Activated CD4-positive, alpha-beta T cell treated with anti-CD3 and anti-CD28 coated beads, Interleukin-2, amount 10 ng/mL, durations not matched to agents 7 days and 5 days (primary cell): ENCODE results near the gene GATD1. TPM values are rescaled to one million over a fixed set of nuclear protein-coding genes. Genes with fewer than 3 reads are reported as not detected.

ENCODE experiments used
- CTCF ChIA-PET: fragments of 350-600 bp; sonication (Branson Sonifier 250); formaldehyde crosslinking; loops from one replicate; lab custom pipeline; 2021; ENCODE audit warnings: antibody characterized with exemption; lab: Charles Lee
- POLR2A ChIA-PET: fragments of 350-600 bp; sonication (Branson Sonifier 250); formaldehyde crosslinking; loops from one replicate; lab custom pipeline; 2021; ENCODE audit warnings: antibody characterized with exemption; lab: Charles Lee
- DNase-seq: peaks from one replicate; pipeline ENCODE4 v3.0.0-alpha.2; 2020
- H3K27ac Mint-ChIP-seq: one replicate; pipeline ENCODE4 v1.8.0; 2021; ENCODE audit warnings: mild to moderate bottlenecking, moderate library complexity, mixed read lengths
- H3K27me3 Mint-ChIP-seq: one replicate; pipeline ENCODE4 v1.8.0; 2021; ENCODE audit warnings: mixed read lengths
- H3K36me3 Mint-ChIP-seq: one replicate; pipeline ENCODE4 v1.8.0; 2021; ENCODE audit warnings: low read depth, mixed read lengths
- H3K4me1 Mint-ChIP-seq: one replicate; pipeline ENCODE4 v1.8.0; 2021; ENCODE audit warnings: mixed read lengths
- H3K4me3 Mint-ChIP-seq: one replicate; pipeline ENCODE4 v1.8.0; 2021; ENCODE audit warnings: mild to moderate bottlenecking, moderate library complexity, mixed read lengths
- H3K9me3 Mint-ChIP-seq: one replicate; pipeline ENCODE4 v1.8.0; 2021; ENCODE audit warnings: mixed read lengths
- total RNA-seq, 2 experiments: library from RNA; stranded (reverse); gene quantifications; one replicate each; pipeline ENCODE4 v1.2.3, GENCODE V29; 2021

Gene GATD1
- total RNA-seq, 2 experiments from 2014 or later = 58.2 to 62.1 TPM

DNA sequence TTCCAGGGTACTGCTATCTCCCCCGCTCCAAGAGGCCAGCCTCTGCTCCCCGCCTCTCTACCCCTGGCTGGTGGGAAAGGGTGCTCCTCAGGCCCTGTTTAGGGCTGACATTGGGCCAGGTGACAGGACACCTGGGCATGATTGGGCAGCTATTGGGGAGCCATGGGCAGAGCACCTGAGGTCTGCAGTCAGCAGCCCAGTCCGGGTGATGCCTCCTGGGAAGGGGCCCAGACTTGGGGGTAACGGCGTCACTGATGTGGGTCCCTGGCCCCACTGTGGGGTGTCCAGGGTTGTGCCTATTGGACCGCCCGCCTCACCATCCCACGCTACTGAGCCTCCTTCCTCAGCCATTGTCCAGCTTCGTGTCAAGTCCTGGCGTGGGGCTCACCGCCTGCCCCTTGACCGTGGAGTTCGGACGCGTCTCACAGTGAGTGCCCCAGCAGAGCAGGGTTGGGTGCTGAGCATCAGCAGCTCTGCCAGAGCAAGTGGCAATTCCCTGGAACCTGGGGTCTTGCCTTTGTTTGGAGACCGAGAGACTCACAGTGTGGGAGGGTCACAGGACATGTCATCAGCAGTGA is 2.8 kb upstream of the GATD1 start:
- ChIA-PET POLR2A (no interaction called here), CTCF (no interaction called here)
- Mint-ChIP-seq H3K9me3 (no peaks in the 10 kb centered on the region), H3K36me3 (peaks cover 10% of the 10 kb centered on the region), H3K4me1 (peaks cover 26% of the 10 kb centered on the region), H3K27me3 (no peaks in the 10 kb centered on the region), H3K27ac (no peak overlapping the region), H3K4me3 (peak overlapping the region; percentile 13)
- DNase-seq = no peak

- DNase-seq = no peak
- Mint-ChIP-seq H3K9me3 (no peaks in the 10 kb centered on the region), H3K36me3 (peaks cover 10% of the 10 kb centered on the region), H3K27me3 (no peaks in the 10 kb centered on the region), H3K27ac (peak overlapping the region; percentile 46), H3K4me3 (peak overlapping the region; percentile 30), H3K4me1 (peaks cover 31% of the 10 kb centered on the region)
- POLR2A ChIA-PET = no interaction called here
- CTCF ChIA-PET = interaction anchor here (0.7 to 1.1 kb wide), 2 partner anchors 52 to 260 kb away, joined by 3 to 5 read pairs; no protein-coding TSS in a partner anchor
Measured at GRCh38 chr11:778976-779954, 2.0 kb upstream of the GATD1 start.

DNA sequence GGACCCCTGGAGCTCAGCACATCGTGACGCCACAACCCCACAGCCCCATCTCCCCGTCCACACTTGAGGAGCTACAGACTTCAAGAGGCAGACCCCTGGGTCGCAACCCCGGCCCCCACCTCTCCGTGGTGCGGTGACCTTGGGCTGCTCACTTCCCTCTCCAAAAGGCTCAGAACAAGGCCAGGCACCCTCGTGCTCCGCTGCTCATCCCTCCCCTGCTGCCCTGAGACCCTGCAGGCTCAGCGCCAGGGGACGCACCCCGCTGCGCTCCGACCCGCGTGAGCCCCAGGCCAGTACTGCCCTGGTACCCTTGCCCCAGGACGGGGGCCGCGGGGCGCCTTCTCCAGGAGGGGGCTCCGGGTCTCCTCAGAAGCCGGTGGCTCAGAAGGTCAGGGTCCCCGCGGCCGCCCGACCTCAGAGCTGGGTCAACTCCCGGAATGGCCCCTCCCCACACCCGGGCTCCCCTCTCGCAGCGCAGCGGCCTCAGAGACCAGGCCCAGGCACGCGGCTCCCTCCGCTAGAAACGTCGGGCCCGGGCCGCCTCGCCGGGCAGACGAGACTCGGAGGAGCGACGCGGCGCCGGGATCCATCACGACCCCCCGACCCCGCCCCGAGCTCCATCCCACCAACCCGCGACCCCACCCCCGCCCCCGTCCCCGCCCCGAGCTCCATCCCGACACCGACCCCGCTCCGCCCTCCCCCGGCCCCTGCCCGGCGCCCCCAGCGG is 563 bp downstream of the GATD1 start:
- H3K36me3 Mint-ChIP-seq = peaks cover 4% of the 10 kb centered on the region
- H3K4me1 Mint-ChIP-seq = peaks cover 25% of the 10 kb centered on the region
- H3K27me3 Mint-ChIP-seq = no peaks in the 10 kb centered on the region
- H3K4me3 Mint-ChIP-seq = peak overlapping the region; percentile 80
- DNase-seq = peak; percentile 33
- CTCF ChIA-PET = interaction anchor here (0.9 to 1.9 kb wide), 2 partner anchors 24 to 258 kb away, joined by 3 to 6 read pairs; no protein-coding TSS in a partner anchor
- H3K9me3 Mint-ChIP-seq = no peaks in the 10 kb centered on the region
- POLR2A ChIA-PET = interaction anchor here (1.3 kb wide), 1 partner anchor 14 kb away, joined by 4 read pairs; no protein-coding TSS in a partner anchor
- peak overlapping the region; percentile 87 for H3K27ac Mint-ChIP-seq

DNA sequence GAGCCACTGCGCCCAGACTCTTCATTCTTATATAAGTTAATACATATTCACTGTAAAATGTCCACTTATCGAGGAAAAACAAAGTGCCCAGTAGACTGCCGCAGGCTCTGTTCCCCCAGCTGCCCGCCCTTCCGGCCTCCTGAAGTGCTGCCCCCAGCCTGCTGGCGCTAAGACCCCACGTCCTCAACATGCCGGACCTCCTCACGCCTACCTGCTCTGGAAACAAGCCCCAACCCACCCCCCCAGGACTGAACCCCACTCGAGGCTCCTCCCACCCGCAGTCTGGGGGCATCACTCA is 1.1 kb downstream of the GATD1 start:
- Mint-ChIP-seq H3K27me3 (no peaks in the 10 kb centered on the region), H3K36me3 (peaks cover 4% of the 10 kb centered on the region), H3K27ac (peak overlapping the region; percentile 87), H3K9me3 (no peaks in the 10 kb centered on the region), H3K4me3 (peak overlapping the region; percentile 80), H3K4me1 (peaks cover 25% of the 10 kb centered on the region)
- DNase-seq = no peak
- ChIA-PET CTCF (interaction anchor here (1.9 kb wide), 1 partner anchor 257 kb away, joined by 6 read pairs; no protein-coding TSS in a partner anchor), POLR2A (no interaction called here)

- Mint-ChIP-seq H3K4me3 (peak overlapping the region; percentile 54), H3K4me1 (peaks cover 24% of the 10 kb centered on the region), H3K27me3 (no peaks in the 10 kb centered on the region), H3K36me3 (peaks cover 2% of the 10 kb centered on the region), H3K9me3 (no peaks in the 10 kb centered on the region), H3K27ac (peak overlapping the region; percentile 51)
- CTCF ChIA-PET = interaction anchor here (1.9 kb wide), 1 partner anchor 256 kb away, joined by 6 read pairs; no protein-coding TSS in a partner anchor
- no peak for DNase-seq
- POLR2A ChIA-PET = no interaction called here
Measured at GRCh38 chr11:774873-775592, 2.3 kb downstream of the GATD1 start.

GRCh38 chr11:773830-774229 is 3.5 kb downstream of the GATD1 start:
- H3K9me3 Mint-ChIP-seq = no peaks in the 10 kb centered on the region
- peaks cover 17% of the 10 kb centered on the region for H3K4me1 Mint-ChIP-seq
- peak overlapping the region; percentile 25 for H3K27ac Mint-ChIP-seq
- no peak overlapping the region for H3K4me3 Mint-ChIP-seq
- ChIA-PET CTCF (interaction anchor here (0.7 kb wide), 1 partner anchor 17 kb away, joined by 3 read pairs; no protein-coding TSS in a partner anchor), POLR2A (no interaction called here)
- no peak for DNase-seq
- H3K36me3 Mint-ChIP-seq = peaks cover 2% of the 10 kb centered on the region
- no peaks in the 10 kb centered on the region for H3K27me3 Mint-ChIP-seq

- POLR2A ChIA-PET = no interaction called here
Measured at GRCh38 chr11:773425-773824, 3.9 kb downstream of the GATD1 start.

GRCh38 chr11:772429-773390 is 4.6 kb downstream of the GATD1 start:
- ChIA-PET POLR2A (no interaction called here), CTCF (no interaction called here)
- Mint-ChIP-seq H3K9me3 (no peaks in the 10 kb centered on the region), H3K36me3 (peaks cover 2% of the 10 kb centered on the region), H3K4me3 (no peak overlapping the region), H3K27ac (no peak overlapping the region), H3K27me3 (no peaks in the 10 kb centered on the region), H3K4me1 (peaks cover 16% of the 10 kb centered on the region)
- no peak for DNase-seq

More at GRCh38 chr11:773425-773824, 3.9 kb downstream of the GATD1 start:
- Mint-ChIP-seq H3K9me3 (no peaks in the 10 kb centered on the region), H3K36me3 (peaks cover 2% of the 10 kb centered on the region), H3K4me1 (peaks cover 16% of the 10 kb centered on the region), H3K27ac (no peak overlapping the region), H3K27me3 (no peaks in the 10 kb centered on the region), H3K4me3 (no peak overlapping the region)
- CTCF ChIA-PET = interaction anchor here (0.7 kb wide), 1 partner anchor 16 kb away, joined by 3 read pairs; no protein-coding TSS in a partner anchor
- no peak for DNase-seq

- H3K9me3 Mint-ChIP-seq = no peaks in the 10 kb centered on the region
- peaks cover 2% of the 10 kb centered on the region for H3K36me3 Mint-ChIP-seq
- peaks cover 16% of the 10 kb centered on the region for H3K4me1 Mint-ChIP-seq
- POLR2A ChIA-PET = no interaction called here
- CTCF ChIA-PET = interaction anchor here (1.4 kb wide), 1 partner anchor 25 kb away, joined by 3 read pairs; no protein-coding TSS in a partner anchor
- no peak overlapping the region for H3K4me3 Mint-ChIP-seq
- DNase-seq = no peak
- H3K27ac Mint-ChIP-seq = no peak overlapping the region
- no peaks in the 10 kb centered on the region for H3K27me3 Mint-ChIP-seq
Measured at GRCh38 chr11:771617-772204, 5.6 kb downstream of the GATD1 start.

DNA sequence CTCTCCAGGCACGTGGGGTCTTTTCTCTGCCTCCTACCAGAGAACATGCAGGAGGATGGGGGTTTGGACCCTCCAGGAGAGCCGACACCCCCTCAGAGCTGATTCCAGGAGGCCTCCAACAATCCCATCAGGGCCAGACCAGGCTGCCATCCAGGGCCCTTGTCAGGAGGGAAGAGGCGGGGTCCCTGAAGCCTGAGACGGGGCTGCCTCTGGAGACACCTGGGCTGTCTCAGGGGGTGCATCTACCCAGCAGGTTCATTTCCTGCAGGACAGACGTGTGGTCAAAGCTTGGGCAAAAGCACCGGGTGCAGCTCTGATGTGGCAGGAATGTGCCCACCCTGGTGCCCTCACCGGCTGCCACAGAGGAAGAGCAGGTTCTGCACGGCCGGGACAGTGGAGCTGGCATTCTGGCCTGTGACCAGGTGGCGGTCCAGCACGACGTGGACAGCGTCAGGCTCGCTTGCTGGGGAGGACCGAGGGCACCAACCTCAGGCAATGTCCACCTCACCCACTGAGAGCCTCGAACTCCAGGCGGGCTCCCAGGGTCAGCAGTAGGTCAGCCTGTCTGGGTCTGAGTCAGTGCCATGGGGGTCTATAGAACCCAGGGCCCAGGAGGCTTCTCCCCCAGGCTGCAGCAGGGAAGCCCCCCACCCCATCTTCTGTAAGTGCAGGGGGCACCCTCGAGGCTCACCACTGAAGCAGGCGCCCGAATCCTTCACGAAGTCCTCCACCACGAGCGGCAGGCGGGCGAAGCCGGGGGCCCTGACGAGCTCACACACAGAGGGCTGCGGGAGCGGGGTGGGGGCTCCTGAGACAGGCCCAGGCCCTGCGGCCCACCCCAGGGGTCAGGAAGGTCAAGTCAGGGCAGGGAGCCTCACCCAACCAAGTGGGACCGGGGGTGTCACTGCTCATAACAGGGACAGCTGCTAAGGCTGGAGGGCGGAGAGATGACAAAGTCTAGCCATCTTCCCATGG is 6.4 kb downstream of the GATD1 start:
- POLR2A ChIA-PET = no interaction called here
- no peaks in the 10 kb centered on the region for H3K9me3 Mint-ChIP-seq
- DNase-seq = no peak
- CTCF ChIA-PET = interaction anchor here (0.9 to 1.4 kb wide), 3 partner anchors 26 to 74 kb away, joined by 3 to 4 read pairs (median 3); no protein-coding TSS in a partner anchor
- H3K27me3 Mint-ChIP-seq = no peaks in the 10 kb centered on the region
- H3K4me3 Mint-ChIP-seq = no peak overlapping the region
- no peak overlapping the region for H3K27ac Mint-ChIP-seq
- H3K36me3 Mint-ChIP-seq = no peaks in the 10 kb centered on the region
- H3K4me1 Mint-ChIP-seq = peaks cover 12% of the 10 kb centered on the region
